C4-2B (cell line): ENCODE measurements around the gene SMARCB1.

Experiments used
- CTCF ChIP-seq: fragments of 450-650 bp; conservative IDR thresholded peaks from 2 replicates; pipeline ENCODE4 v1.5.1; 2017; ENCODE audit warnings: mild to moderate bottlenecking
- ZFX ChIP-seq: fragments of 450-650 bp; IDR thresholded peaks from 2 replicates; pipeline ENCODE4 v1.6.1; 2017

- TF ChIP-seq CTCF (no peak), ZFX (no peak)
Observed at GRCh38 chr22:23754220-23754919, 32.4 kb upstream of the SMARCB1 start, which contains the start of gene VPREB3.
